ENCODE results near the gene HIGD2B. TPM values are rescaled to one million over a fixed set of nuclear protein-coding genes. Genes with fewer than 3 reads are reported as not detected.
"Not testable (repeated sequence)": the region's sequence is repeated elsewhere in the genome, so short reads cannot be mapped to it uniquely, and the experiment has no call there.

HIGD2B gene
- total RNA-seq, 1 experiment from 2014 or later: not detected

DNA sequence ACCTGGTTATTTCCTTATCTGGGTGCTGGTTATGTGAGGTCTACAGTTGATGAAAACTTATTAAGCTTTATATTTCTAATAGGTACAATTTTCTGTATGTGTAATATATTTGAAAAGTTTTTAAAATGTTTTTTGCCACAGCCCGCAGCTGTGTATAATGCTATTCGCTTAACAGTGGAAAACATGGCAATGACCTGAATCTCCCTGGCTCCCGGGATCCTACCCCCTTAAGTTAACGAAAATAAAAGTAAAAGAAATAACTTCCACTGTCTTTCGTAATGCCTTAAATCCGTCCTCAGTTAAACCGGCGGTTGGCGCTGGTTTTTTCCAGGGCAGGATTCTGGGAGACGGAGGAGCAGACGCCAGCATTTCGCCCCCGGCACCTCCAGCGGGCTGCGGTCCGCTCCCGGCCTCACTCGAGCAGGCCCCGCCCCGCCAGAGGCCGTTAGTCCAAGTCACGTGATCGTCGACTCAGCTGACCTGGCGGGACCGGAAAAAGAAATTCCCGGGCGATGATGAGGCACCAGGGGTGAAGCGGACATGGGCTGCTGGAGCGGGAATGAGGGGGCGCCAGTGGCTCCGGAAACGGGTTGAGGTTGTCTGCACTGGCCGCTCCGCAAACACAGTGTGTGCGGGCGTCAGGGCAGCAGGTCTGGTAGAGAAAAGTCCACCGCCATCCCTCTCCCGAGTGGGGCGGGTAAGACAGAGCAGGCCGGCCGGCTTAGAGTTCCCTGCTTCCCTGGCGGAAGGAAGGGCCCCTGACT lies 49.3 kb downstream of the HIGD2B start:
- H3K36me3 Mint-ChIP-seq; H3K27ac Mint-ChIP-seq; H3K4me1 Mint-ChIP-seq; CTCF ChIA-PET; H3K4me3 Mint-ChIP-seq; POLR2A ChIA-PET; H3K9me3 Mint-ChIP-seq; H3K27me3 Mint-ChIP-seq (ENCODE audit: low read depth): not testable (repeated sequence)
- DNase-seq (ENCODE audit: low spot score) (peak; percentile 79), ATAC-seq (peak; percentile 80)

DNA sequence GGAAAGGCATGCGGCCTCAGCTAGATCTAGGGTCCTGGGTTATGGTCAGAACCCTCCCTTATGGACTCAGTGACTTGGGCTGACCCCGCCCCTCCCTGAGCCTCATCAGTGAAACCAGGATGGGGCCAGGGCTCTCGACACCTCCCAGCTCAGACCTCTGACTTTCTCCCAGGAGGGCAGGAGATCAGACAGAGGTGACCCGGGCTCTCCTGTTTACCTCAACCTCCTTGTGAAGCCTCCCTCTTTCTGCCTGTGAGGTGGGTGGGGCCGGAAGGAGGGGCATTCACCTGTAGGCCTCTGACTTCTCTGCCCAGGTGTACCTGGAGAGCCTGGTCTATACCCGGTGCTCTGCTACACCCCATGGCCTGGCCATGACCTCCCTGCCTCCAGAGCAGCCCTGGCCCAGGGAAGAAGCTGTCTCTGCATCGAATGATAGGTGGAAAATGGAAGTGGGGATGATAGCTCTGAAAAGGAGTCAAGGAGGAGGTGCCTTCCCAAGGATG lies 56.9 kb downstream of the HIGD2B start:
- H3K4me3 Mint-ChIP-seq; H3K36me3 Mint-ChIP-seq; POLR2A ChIA-PET; ATAC-seq; H3K27ac Mint-ChIP-seq; H3K4me1 Mint-ChIP-seq; H3K9me3 Mint-ChIP-seq; DNase-seq (ENCODE audit: low spot score); H3K27me3 Mint-ChIP-seq (ENCODE audit: low read depth): not testable (repeated sequence)
- CTCF ChIA-PET: interaction anchor here (1.0 to 1.8 kb wide), 4 partner anchors 24 to 42 kb away, joined by 3 to 10 read pairs (median 6); no protein-coding TSS in a partner anchor

DNA sequence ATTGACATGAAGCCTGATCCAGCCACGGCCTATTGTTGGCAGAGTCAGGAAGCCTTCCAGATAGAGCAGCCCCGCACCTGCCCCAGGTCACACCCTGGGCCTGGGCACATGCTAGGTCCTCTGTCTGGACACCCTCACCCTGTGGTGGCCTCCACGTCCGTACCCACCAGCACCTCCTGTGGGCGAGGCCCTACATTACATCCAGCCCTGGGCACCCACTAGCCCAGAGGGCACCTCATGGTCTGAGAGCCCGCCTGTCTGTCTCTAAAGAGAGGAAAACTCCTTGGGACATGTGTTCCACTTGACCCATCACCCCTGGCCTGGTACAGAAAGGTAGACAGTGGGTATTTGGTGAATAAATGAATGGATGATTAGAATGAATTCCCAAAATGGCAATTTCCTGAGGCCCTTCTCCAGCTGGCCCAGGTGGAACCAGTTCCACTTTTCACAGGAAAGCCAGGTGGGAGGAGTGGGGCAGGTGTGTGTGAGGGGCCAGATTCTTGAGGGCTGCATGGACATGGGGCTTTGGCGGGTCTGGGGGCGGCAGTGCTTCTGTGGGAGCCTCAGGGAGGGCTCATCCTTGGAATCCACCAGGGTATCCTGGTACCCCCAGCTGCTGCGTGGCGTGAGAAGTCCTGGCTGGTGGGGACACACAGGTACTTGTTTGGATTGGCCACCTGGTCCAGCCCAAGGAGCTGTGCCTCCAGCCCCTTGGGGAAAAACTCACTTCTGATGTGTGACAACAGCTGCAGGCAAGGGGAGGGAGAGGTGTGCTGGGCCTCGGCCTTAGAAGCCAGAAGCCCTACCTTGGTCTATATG lies 57.5 kb downstream of the HIGD2B start:
- peak; percentile 79 for DNase-seq (ENCODE audit: low spot score)
- H3K27me3 Mint-ChIP-seq (ENCODE audit: low read depth); H3K4me3 Mint-ChIP-seq; H3K9me3 Mint-ChIP-seq; POLR2A ChIA-PET; H3K27ac Mint-ChIP-seq; H3K36me3 Mint-ChIP-seq; H3K4me1 Mint-ChIP-seq: not testable (repeated sequence)
- CTCF ChIA-PET: interaction anchor here (1.0 to 1.8 kb wide), 4 partner anchors 24 to 42 kb away, joined by 3 to 10 read pairs (median 6); no protein-coding TSS in a partner anchor
- TF ChIP-seq, protein P1, sequence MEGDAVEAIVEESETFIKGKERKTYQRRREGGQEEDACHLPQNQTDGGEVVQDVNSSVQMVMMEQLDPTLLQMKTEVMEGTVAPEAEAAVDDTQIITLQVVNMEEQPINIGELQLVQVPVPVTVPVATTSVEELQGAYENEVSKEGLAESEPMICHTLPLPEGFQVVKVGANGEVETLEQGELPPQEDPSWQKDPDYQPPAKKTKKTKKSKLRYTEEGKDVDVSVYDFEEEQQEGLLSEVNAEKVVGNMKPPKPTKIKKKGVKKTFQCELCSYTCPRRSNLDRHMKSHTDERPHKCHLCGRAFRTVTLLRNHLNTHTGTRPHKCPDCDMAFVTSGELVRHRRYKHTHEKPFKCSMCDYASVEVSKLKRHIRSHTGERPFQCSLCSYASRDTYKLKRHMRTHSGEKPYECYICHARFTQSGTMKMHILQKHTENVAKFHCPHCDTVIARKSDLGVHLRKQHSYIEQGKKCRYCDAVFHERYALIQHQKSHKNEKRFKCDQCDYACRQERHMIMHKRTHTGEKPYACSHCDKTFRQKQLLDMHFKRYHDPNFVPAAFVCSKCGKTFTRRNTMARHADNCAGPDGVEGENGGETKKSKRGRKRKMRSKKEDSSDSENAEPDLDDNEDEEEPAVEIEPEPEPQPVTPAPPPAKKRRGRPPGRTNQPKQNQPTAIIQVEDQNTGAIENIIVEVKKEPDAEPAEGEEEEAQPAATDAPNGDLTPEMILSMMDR (IDR thresholded peaks at IDR 0.05): peak; percentile 65
- peak; percentile 96 for ATAC-seq

DNA sequence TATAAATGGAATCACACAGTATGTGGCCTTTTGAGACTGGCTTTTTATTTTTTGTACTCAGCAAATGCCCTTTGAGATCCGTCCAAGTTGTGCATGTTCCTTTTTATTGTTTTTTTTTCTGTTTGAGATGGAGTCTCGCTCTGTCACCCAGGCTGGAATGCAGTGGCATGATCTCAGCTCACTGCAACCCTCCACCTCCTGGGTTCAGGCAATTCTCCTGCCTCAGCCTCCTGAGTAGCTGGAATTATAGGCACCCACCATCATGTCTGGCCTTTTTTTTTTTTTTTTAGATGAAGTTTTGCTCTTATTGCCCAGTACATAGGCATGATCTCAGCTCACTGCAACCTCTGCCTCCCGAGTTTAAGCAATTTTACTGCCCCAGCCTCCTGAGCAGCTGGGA lies 59.8 kb downstream of the HIGD2B start:
- CTCF ChIA-PET: interaction anchor here (0.6 to 0.7 kb wide), 3 partner anchors 14 to 285 kb away, joined by 3 to 4 read pairs (median 4); no protein-coding TSS in a partner anchor

More for the DNA sequence above, 59.8 kb downstream of the HIGD2B start:
- H3K4me1 Mint-ChIP-seq; H3K4me3 Mint-ChIP-seq; ATAC-seq; H3K27ac Mint-ChIP-seq; H3K27me3 Mint-ChIP-seq (ENCODE audit: low read depth); DNase-seq (ENCODE audit: low spot score); POLR2A ChIA-PET; H3K9me3 Mint-ChIP-seq; H3K36me3 Mint-ChIP-seq: not testable (repeated sequence)

Other genes with a start within 250 kb of the HIGD2B start
- gene ARIH1, start 211.9 kb downstream of the HIGD2B start, total RNA-seq (2021): 198 to 206 TPM (median 201 TPM) in 3 replicates
- 0.73 to 1.9 TPM (median 0.85 TPM) in 3 replicates for gene GOLGA6B, start 31.5 kb downstream of the HIGD2B start, total RNA-seq (2021)
- gene BBS4, start within 50 bp of the HIGD2B start, total RNA-seq (2021): 29.3 to 35.6 TPM (median 31.5 TPM) in 3 replicates
- gene ADPGK, start 97.6 kb upstream of the HIGD2B start, total RNA-seq (2021): 30.8 to 37.9 TPM (median 34.1 TPM) in 3 replicates